Activated CD8-positive, alpha-beta T cell treated with anti-CD3 and anti-CD28 coated beads for 36 hours (primary cell): ENCODE results near the gene TMOD1. TPM values are rescaled to one million over a fixed set of nuclear protein-coding genes. Genes with fewer than 3 reads are reported as not detected.

Source experiments
- ATAC-seq: fragments of 200-7000 bp; cut with Tn5 transposase; one replicate; pipeline ENCODE4 v1.10.0; 2021; ENCODE audit warnings: mild to moderate bottlenecking, moderate library complexity
- CTCF ChIA-PET: fragments of 350-600 bp; sonication (Branson Sonifier 250); formaldehyde crosslinking; loops from one replicate; lab custom pipeline; 2021; ENCODE audit warnings: antibody characterized with exemption; lab: Charles Lee
- POLR2A ChIA-PET: fragments of 350-600 bp; sonication (Branson Sonifier 250); formaldehyde crosslinking; loops from one replicate; lab custom pipeline; 2021; ENCODE audit warnings: antibody characterized with exemption; lab: Charles Lee
- DNase-seq: peaks from one replicate; pipeline ENCODE4 v3.0.0-alpha.2; 2020
- H3K27ac Mint-ChIP-seq: one replicate; pipeline ENCODE4 v1.8.0; 2021; ENCODE audit warnings: mild to moderate bottlenecking, mixed read lengths
- H3K27me3 Mint-ChIP-seq: one replicate; pipeline ENCODE4 v1.8.0; 2021; ENCODE audit warnings: mixed read lengths
- H3K36me3 Mint-ChIP-seq: one replicate; pipeline ENCODE4 v1.8.0; 2021; ENCODE audit warnings: low read depth, mixed read lengths
- H3K4me1 Mint-ChIP-seq: one replicate; pipeline ENCODE4 v1.8.0; 2021; ENCODE audit warnings: low read depth, mixed read lengths
- H3K4me3 Mint-ChIP-seq: one replicate; pipeline ENCODE4 v1.8.0; 2021; ENCODE audit warnings: mild to moderate bottlenecking, moderate library complexity, mixed read lengths
- H3K9me3 Mint-ChIP-seq: one replicate; pipeline ENCODE4 v1.8.0; 2021; ENCODE audit warnings: mixed read lengths
- intact Hi-C: fragments of 100-400 bp; cut with micrococcal nuclease; formaldehyde crosslinking; loops from one replicate; pipeline ENCODE4 v1.10.0; 2022
- total RNA-seq, 2 experiments: library from RNA; stranded (reverse); gene quantifications; one replicate each; pipeline ENCODE4 v1.2.3, GENCODE V29; 2021
- TF ChIP-seq, protein P1 (sequence below): fragments of 200-600 bp; IDR thresholded peaks from one replicate; pipeline ENCODE4 v1.8.0; 2022; ENCODE audit warnings: antibody characterized with exemption, mild to moderate bottlenecking

The TMOD1 gene
- total RNA-seq, 2 experiments from 2014 or later: 0.47 to 0.60 TPM

DNA sequence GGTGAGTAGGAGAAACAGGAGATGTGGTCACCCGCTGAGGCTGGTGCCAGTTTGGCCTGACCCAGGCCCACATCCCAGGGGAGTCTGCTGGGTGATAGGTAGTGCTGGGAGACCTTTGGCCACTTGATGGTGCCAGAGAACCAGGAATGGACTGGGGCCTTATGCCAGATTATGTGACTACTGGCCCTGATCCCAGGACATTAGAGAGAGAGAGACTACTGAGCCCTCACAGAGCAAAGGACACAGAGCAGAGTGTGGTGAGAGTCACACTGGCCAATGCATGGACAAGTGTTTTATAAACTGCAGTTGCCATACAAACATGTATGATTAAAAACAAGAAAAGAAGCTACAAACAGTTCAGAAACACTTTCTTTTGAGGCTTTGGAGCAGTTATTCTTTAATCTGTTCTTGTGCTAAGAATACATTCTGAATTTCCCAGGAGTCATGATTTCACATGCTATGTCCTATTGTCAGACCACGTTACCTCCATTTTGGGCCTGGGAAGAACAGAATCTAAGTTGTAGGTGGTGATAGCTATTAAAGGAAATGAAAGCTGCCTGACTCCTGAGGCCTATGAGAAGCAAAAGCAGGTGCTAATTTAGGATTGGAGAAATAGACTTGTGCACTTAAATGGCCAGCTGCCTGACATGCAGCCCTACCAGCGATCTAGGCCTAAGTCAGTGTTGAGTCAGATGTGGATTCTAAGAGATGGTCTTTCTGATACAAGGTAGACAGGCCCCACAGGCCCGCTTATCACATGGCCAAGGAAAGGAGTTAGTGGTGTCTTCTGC, 32.6 kb upstream of the TMOD1 start:
- Mint-ChIP-seq H3K27me3 (no peaks in the 10 kb centered on the region), H3K36me3 (no peaks in the 10 kb centered on the region), H3K9me3 (no peaks in the 10 kb centered on the region), H3K4me3 (no peak overlapping the region), H3K27ac (no peak overlapping the region), H3K4me1 (no peaks in the 10 kb centered on the region)
- ChIA-PET POLR2A (interaction anchor here (1.5 kb wide), 1 partner anchor 130 kb away, joined by 3 read pairs; no protein-coding TSS in a partner anchor), CTCF (interaction anchor here (0.6 to 5.3 kb wide), 38 partner anchors 8 to 612 kb away, joined by 3 to 156 read pairs (median 6); partner anchors contain the start of genes NCBP1, TMOD1 and TSTD2)
- TF ChIP-seq, protein P1, sequence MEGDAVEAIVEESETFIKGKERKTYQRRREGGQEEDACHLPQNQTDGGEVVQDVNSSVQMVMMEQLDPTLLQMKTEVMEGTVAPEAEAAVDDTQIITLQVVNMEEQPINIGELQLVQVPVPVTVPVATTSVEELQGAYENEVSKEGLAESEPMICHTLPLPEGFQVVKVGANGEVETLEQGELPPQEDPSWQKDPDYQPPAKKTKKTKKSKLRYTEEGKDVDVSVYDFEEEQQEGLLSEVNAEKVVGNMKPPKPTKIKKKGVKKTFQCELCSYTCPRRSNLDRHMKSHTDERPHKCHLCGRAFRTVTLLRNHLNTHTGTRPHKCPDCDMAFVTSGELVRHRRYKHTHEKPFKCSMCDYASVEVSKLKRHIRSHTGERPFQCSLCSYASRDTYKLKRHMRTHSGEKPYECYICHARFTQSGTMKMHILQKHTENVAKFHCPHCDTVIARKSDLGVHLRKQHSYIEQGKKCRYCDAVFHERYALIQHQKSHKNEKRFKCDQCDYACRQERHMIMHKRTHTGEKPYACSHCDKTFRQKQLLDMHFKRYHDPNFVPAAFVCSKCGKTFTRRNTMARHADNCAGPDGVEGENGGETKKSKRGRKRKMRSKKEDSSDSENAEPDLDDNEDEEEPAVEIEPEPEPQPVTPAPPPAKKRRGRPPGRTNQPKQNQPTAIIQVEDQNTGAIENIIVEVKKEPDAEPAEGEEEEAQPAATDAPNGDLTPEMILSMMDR: peak; percentile 49
- ATAC-seq: peak; percentile 83
- intact Hi-C loops: loop anchor here (2.0 kb wide), 1 partner anchor 130 kb away; no protein-coding TSS in a partner anchor
- DNase-seq: peak; percentile 64

DNA sequence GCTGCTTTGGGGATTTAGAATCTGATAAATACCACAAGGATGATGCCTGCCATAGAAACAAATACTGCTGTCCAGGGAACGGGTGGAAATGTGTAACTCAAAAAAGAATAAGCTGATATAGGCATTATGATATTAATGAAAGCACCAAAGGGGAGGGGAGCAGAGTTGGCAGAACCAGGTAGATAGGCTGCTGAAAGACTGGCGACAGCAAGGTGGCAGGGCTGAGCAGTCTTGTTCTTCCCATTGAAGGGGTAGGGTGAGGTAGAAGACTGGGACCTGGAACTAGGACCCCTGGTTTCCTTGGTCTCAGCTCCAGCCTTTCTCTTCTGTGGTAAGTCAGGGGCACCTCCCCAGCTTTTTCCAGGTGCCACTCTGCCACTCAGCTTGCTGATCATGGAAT, 31.4 kb upstream of the TMOD1 start:
- Mint-ChIP-seq H3K27me3 (no peaks in the 10 kb centered on the region), H3K9me3 (no peaks in the 10 kb centered on the region), H3K36me3 (no peaks in the 10 kb centered on the region), H3K27ac (no peak overlapping the region), H3K4me3 (no peak overlapping the region), H3K4me1 (no peaks in the 10 kb centered on the region)
- CTCF ChIA-PET: interaction anchor here (1.2 to 5.3 kb wide), 14 partner anchors 9 to 143 kb away, joined by 3 to 156 read pairs (median 10); no protein-coding TSS in a partner anchor
- DNase-seq (peak; percentile 9), ATAC-seq (no peak)
- TF ChIP-seq, protein P1: no peak
- POLR2A ChIA-PET: no interaction called here
- intact Hi-C loops: no loop called here

DNA sequence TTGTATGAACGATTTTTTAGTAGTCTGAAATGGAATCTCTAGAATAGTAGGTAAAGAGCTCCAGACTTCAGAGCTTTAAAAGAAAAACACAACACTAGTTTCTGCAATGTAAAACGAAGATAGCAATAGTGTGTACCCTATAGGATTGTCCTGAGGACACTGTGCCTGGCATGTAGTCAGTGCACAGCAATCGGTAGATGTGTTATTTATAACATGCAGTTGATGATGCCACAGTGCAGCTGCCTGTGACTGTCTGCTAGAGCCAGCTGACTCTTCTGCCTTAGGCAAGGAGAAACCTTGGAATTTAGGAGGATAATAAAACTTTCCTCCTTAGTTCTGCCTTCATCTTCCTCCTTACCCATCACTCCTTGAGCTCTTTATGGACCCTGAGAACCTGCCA, 27.7 kb upstream of the TMOD1 start:
- intact Hi-C loops: no loop called here
- no peaks in the 10 kb centered on the region for H3K4me1 Mint-ChIP-seq
- ATAC-seq (no peak), DNase-seq (no peak)
- peaks cover 6% of the 10 kb centered on the region for H3K36me3 Mint-ChIP-seq
- no peak overlapping the region for H3K27ac Mint-ChIP-seq
- H3K27me3 Mint-ChIP-seq: no peaks in the 10 kb centered on the region
- H3K4me3 Mint-ChIP-seq: no peak overlapping the region
- ChIA-PET CTCF (interaction anchor here (0.7 to 2.7 kb wide), 8 partner anchors 8 to 142 kb away, joined by 3 to 20 read pairs (median 4); partner anchors contain the start of gene TDRD7), POLR2A (no interaction called here)
- TF ChIP-seq, protein P1: no peak
- H3K9me3 Mint-ChIP-seq: no peaks in the 10 kb centered on the region

DNA sequence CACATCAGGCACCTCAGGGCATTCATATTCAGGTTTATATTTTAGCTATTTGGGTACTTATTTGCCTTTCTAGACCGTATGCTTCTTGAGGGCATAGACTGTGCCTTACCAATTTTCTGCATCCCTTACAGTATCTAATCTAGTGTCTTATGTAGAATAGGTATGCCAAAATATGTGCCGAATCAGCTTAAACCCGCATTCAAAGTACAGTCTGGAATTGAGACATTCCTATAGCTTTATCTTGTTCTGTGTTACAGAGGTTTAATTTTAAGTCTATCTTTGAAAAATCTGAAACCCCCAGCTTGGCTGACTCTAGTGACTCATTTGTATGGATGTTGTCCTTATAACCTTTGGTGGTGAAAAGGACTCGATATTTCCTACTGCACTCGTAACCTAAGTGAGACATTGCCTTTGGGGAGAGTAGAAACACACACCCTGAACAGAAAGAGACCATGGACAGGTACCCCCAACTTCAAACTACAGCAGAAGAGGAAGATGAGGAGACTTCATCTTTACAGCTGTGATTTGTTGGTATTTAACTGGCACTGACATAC, 27.0 kb upstream of the TMOD1 start:
- Mint-ChIP-seq H3K36me3 (peaks cover 9% of the 10 kb centered on the region), H3K27ac (no peak overlapping the region), H3K27me3 (no peaks in the 10 kb centered on the region), H3K9me3 (no peaks in the 10 kb centered on the region), H3K4me1 (no peaks in the 10 kb centered on the region), H3K4me3 (no peak overlapping the region)
- TF ChIP-seq, protein P1: no peak
- POLR2A ChIA-PET: no interaction called here
- no peak for ATAC-seq
- DNase-seq: no peak
- CTCF ChIA-PET: interaction anchor here (0.7 to 2.7 kb wide), 8 partner anchors 9 to 142 kb away, joined by 3 to 20 read pairs (median 4); partner anchors contain the start of gene TDRD7
- intact Hi-C loops: no loop called here

DNA sequence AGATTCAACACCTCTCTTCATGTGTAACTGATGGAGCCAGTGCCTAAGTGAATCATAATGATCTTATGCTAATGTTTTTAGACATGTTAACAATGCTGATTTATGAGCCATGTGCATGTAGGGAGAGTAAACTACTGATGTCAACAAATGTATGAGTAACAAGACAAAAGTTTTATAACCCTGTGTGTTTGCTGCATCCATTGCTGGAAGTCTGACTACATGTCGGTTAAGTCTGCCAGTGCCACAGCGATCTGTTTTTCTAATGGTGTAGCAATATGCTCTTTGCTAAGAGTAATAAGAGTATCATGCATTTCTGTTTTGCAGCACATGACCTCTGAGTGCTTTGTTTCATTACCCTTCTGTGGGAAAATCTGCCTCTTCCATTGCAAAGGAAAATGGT, 26.4 kb upstream of the TMOD1 start:
- POLR2A ChIA-PET: no interaction called here
- CTCF ChIA-PET: interaction anchor here (1.5 kb wide), 1 partner anchor 27 kb away, joined by 4 read pairs; no protein-coding TSS in a partner anchor
- Mint-ChIP-seq H3K4me1 (no peaks in the 10 kb centered on the region), H3K4me3 (no peak overlapping the region), H3K9me3 (no peaks in the 10 kb centered on the region), H3K27me3 (no peaks in the 10 kb centered on the region), H3K36me3 (peaks cover 9% of the 10 kb centered on the region), H3K27ac (no peak overlapping the region)
- ATAC-seq: no peak
- TF ChIP-seq, protein P1: no peak
- no peak for DNase-seq
- intact Hi-C loops: no loop called here
